Sigmoid colon (tissue), 4 donors: ENCODE measurements around the gene BSND.

ENCODE experiments used
- EP300 ChIP-seq, 4 donors: sonication (generic); formaldehyde crosslinking; IDR thresholded peaks; one replicate each; pipeline ENCODE4 v1.6.1; 2017; ENCODE audit warnings: antibody characterized with exemption in 4 of 4
- TF ChIP-seq, protein P1 (sequence below), 4 experiments: fragments of 450-650 bp in 3 of 4; fragments of 200-600 bp in 1 of 4; IDR thresholded peaks; one replicate each; pipeline ENCODE4 v1.5.1; 2016 to 2019; ENCODE audit warnings: antibody characterized with exemption in 4 of 4, mild to moderate bottlenecking in 3 of 4, moderate library complexity in 2 of 4

DNA sequence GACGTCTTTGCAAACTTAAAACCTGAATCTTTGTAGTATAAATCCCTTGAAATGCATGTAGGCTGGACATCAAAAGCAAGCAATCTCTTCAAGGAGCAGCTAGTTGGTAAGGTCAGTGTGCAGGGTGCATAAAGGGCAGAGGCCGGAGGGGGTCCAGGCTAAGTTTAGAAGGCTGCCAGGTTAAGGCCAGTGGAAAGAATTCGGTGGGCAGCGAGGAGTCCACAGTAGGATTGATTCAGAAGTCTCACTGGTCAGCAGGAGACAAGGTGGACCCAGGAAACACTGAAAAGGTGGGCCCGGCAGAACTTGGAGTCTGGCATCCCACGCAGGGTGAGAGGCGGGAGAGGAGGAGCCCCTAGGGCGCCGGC, 40.2 kb downstream of the BSND start:
- TF ChIP-seq, protein P1, sequence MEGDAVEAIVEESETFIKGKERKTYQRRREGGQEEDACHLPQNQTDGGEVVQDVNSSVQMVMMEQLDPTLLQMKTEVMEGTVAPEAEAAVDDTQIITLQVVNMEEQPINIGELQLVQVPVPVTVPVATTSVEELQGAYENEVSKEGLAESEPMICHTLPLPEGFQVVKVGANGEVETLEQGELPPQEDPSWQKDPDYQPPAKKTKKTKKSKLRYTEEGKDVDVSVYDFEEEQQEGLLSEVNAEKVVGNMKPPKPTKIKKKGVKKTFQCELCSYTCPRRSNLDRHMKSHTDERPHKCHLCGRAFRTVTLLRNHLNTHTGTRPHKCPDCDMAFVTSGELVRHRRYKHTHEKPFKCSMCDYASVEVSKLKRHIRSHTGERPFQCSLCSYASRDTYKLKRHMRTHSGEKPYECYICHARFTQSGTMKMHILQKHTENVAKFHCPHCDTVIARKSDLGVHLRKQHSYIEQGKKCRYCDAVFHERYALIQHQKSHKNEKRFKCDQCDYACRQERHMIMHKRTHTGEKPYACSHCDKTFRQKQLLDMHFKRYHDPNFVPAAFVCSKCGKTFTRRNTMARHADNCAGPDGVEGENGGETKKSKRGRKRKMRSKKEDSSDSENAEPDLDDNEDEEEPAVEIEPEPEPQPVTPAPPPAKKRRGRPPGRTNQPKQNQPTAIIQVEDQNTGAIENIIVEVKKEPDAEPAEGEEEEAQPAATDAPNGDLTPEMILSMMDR (IDR thresholded peaks at IDR 0.05): no peak
- no peak for TF ChIP-seq EP300 (IDR thresholded peaks at IDR 0.05)
